GM12872 (cell line): ENCODE measurements around the gene SRD5A3.
A peak's percentile ranks its signal among the peaks of the same experiment; 100 is the strongest.

ENCODE experiments used
- CTCF ChIP-seq: IDR thresholded peaks from 3 replicates; pipeline ENCODE4 v1.5.1; 2011; ENCODE audit warnings: low read depth, mild to moderate bottlenecking, low read length, moderate library complexity; ENCODE audit not compliant: insufficient read depth

Gene SRD5A3

GRCh38 chr4:55381502-55381901 lies 35.5 kb downstream of the SRD5A3 start:
- no peak for TF ChIP-seq CTCF

- TF ChIP-seq CTCF: no peak
Measured at GRCh38 chr4:55382488-55383003, 36.5 kb downstream of the SRD5A3 start.

- TF ChIP-seq CTCF: no peak
Measured at GRCh38 chr4:55385201-55385649, 39.2 kb downstream of the SRD5A3 start.

GRCh38 chr4:55386073-55386472 lies 40.0 kb downstream of the SRD5A3 start:
- no peak for TF ChIP-seq CTCF

GRCh38 chr4:55386840-55387239 lies 40.8 kb downstream of the SRD5A3 start:
- TF ChIP-seq CTCF: no peak

GRCh38 chr4:55393461-55394320 lies 47.6 kb downstream of the SRD5A3 start:
- no peak for TF ChIP-seq CTCF

GRCh38 chr4:55395218-55395528 lies 49.1 kb downstream of the SRD5A3 start:
- TF ChIP-seq CTCF: peak; percentile 18; the same call in 1 of the 3 replicates
